Vagina (tissue), 2 donors: ENCODE measurements around the gene CCDC92. TPM values are rescaled to one million over a fixed set of nuclear protein-coding genes. Genes with fewer than 3 reads are reported as not detected.

Source experiments
- DNase-seq, 2 donors: peaks; one replicate each; pipeline ENCODE4 v3.0.0-alpha.2; 2017; ENCODE audit errors: extremely low spot score in 2 of 2
- H3K27ac ChIP-seq: fragments of 200-600 bp; sonication (generic); one replicate; pipeline ENCODE4 v1.5.1; 2019
- H3K27me3 ChIP-seq: fragments of 200-600 bp; sonication (generic); one replicate; pipeline ENCODE4 v1.5.1; 2019
- H3K36me3 ChIP-seq, 2 donors: fragments of 200-600 bp; sonication (generic); one replicate each; pipeline ENCODE4 v1.5.1; 2017 to 2019
- H3K4me1 ChIP-seq: fragments of 200-600 bp; sonication (generic); one replicate; pipeline ENCODE4 v1.5.1; 2019
- H3K4me3 ChIP-seq, 2 donors: fragments of 200-600 bp; sonication (generic); 1 replicate in 1 of 2; 2 replicates in 1 of 2; pipeline ENCODE4 v1.5.1; 2016 to 2019
- H3K9me3 ChIP-seq: fragments of 200-600 bp; sonication (generic); one replicate; pipeline ENCODE4 v1.5.1; 2019
- POLR2A ChIP-seq, 2 donors: fragments of 450-650 bp; IDR thresholded peaks; one replicate each; pipeline ENCODE4 v1.6.1; 2017; ENCODE audit warnings: antibody characterized with exemption in 2 of 2, mild to moderate bottlenecking in 2 of 2, moderate library complexity in 2 of 2
- POLR2AphosphoS5 ChIP-seq, 2 donors: sonication (generic); formaldehyde crosslinking; IDR thresholded peaks; one replicate each; pipeline ENCODE4 v1.9.0; 2017; ENCODE audit warnings: antibody characterized with exemption in 2 of 2, mild to moderate bottlenecking in 2 of 2, low read depth in 1 of 2; ENCODE audit not compliant: insufficient read depth in 1 of 2
- intact Hi-C: fragments of 100-400 bp; cut with DNase I; formaldehyde crosslinking; loops from one replicate; pipeline ENCODE4 v1.15.1; 2023
- total RNA-seq: library from RNA; depleted of rRNA; stranded (reverse); fragments of >200 nt; gene quantifications from one replicate; pipeline ENCODE4 v1.2.3, GENCODE V29; 2016
- TF ChIP-seq, protein P1 (sequence below), 3 experiments: fragments of 450-650 bp in 2 of 3; fragments of 200-600 bp in 1 of 3; sonication (generic) in 1 of 3; IDR thresholded peaks; one replicate each; pipeline ENCODE4 v1.5.1; 2017 to 2019; ENCODE audit warnings: antibody characterized with exemption in 3 of 3, mild to moderate bottlenecking in 2 of 3, moderate library complexity in 2 of 3

CCDC92 gene
- total RNA-seq, 1 donor from 2014 or later: 21.6 TPM

DNA sequence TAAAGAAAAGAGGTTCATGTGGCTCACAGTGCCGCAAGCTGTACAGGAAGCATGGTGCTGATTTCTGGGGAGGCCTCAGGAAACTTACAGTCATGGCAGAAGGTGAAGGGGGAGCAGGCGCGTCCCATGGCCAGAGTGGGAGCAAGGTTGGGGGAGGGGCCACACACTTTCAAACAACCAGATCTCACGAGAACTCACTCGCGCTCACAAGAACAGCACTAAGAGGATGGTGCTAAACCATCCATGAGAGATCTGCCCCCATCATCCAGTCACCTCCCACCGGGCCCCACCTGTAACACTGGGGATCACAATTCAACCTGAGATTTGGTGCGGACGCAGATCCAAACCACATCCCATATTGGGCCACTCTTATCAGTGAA lies 80.5 kb downstream of the CCDC92 start:
- intact Hi-C loops: no loop called here
- no peaks in the 10 kb centered on the region for H3K36me3 ChIP-seq
- H3K27ac ChIP-seq: no peak overlapping the region
- no peaks in the 10 kb centered on the region for H3K9me3 ChIP-seq
- no peaks in the 10 kb centered on the region for H3K4me1 ChIP-seq
- H3K27me3 ChIP-seq: no peaks in the 10 kb centered on the region
- TF ChIP-seq POLR2A (IDR thresholded peaks at IDR 0.05): no peak
- TF ChIP-seq, protein P1, sequence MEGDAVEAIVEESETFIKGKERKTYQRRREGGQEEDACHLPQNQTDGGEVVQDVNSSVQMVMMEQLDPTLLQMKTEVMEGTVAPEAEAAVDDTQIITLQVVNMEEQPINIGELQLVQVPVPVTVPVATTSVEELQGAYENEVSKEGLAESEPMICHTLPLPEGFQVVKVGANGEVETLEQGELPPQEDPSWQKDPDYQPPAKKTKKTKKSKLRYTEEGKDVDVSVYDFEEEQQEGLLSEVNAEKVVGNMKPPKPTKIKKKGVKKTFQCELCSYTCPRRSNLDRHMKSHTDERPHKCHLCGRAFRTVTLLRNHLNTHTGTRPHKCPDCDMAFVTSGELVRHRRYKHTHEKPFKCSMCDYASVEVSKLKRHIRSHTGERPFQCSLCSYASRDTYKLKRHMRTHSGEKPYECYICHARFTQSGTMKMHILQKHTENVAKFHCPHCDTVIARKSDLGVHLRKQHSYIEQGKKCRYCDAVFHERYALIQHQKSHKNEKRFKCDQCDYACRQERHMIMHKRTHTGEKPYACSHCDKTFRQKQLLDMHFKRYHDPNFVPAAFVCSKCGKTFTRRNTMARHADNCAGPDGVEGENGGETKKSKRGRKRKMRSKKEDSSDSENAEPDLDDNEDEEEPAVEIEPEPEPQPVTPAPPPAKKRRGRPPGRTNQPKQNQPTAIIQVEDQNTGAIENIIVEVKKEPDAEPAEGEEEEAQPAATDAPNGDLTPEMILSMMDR (IDR thresholded peaks at IDR 0.05): no peak
- DNase-seq: no peak
- no peak overlapping the region for H3K4me3 ChIP-seq

- Histone ChIP-seq H3K4me3 (no peak overlapping the region), H3K4me1 (no peaks in the 10 kb centered on the region), H3K36me3 (no peaks in the 10 kb centered on the region), H3K9me3 (no peaks in the 10 kb centered on the region), H3K27me3 (no peaks in the 10 kb centered on the region), H3K27ac (no peak overlapping the region)
- TF ChIP-seq, protein P1 (IDR thresholded peaks at IDR 0.05): no peak
- TF ChIP-seq POLR2A (IDR thresholded peaks at IDR 0.05) (no peak), POLR2AphosphoS5 (IDR thresholded peaks at IDR 0.05; ENCODE audit: insufficient read depth in 1 of 2, low read depth in 1 of 2) (no peak)
- no peak for DNase-seq
- intact Hi-C loops: no loop called here
These were observed 81.0 kb downstream of the CCDC92 start for GRCh38 chr12:123891516-123892179.

- no peak for TF ChIP-seq POLR2AphosphoS5 (IDR thresholded peaks at IDR 0.05; ENCODE audit: insufficient read depth in 1 of 2, low read depth in 1 of 2)
- TF ChIP-seq, protein P1 (IDR thresholded peaks at IDR 0.05): no peak
- no peak for TF ChIP-seq POLR2A (IDR thresholded peaks at IDR 0.05)
- no peaks in the 10 kb centered on the region for H3K27me3 ChIP-seq
These were observed 81.6 kb downstream of the CCDC92 start for GRCh38 chr12:123891011-123891410.

DNA sequence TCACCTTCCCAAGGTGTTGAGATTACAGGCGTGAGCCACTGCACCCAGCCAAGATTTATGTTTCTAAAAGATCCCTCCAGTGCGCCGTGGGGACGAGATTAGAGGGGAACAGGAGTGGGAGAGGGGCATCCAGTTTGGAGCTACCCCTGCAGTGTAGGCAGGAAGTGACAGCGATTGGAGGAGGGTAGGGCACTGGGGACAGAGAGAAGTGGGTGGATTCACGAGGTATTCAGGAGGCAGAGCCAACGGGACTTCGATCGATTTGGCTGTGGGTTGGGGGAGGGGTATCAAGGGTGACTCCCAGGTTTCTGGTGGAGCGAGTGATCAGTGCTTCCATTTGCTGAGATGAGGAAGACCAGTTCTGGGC lies 82.1 kb downstream of the CCDC92 start:
- Histone ChIP-seq H3K4me3 (no peak overlapping the region), H3K27ac (no peak overlapping the region), H3K9me3 (no peaks in the 10 kb centered on the region), H3K36me3 (no peaks in the 10 kb centered on the region), H3K27me3 (no peaks in the 10 kb centered on the region), H3K4me1 (no peaks in the 10 kb centered on the region)
- TF ChIP-seq, protein P1 (IDR thresholded peaks at IDR 0.05): no peak
- TF ChIP-seq POLR2AphosphoS5 (IDR thresholded peaks at IDR 0.05; ENCODE audit: insufficient read depth in 1 of 2, low read depth in 1 of 2) (no peak), POLR2A (IDR thresholded peaks at IDR 0.05) (no peak)
- intact Hi-C loops: no loop called here
- DNase-seq: no peak

More at GRCh38 chr12:123891011-123891410, 81.6 kb downstream of the CCDC92 start:
- Histone ChIP-seq H3K36me3 (no peaks in the 10 kb centered on the region), H3K4me3 (no peak overlapping the region), H3K4me1 (no peaks in the 10 kb centered on the region), H3K27ac (no peak overlapping the region), H3K9me3 (no peaks in the 10 kb centered on the region)
- DNase-seq: no peak
- intact Hi-C loops: no loop called here

- Histone ChIP-seq H3K4me1 (no peaks in the 10 kb centered on the region), H3K36me3 (no peaks in the 10 kb centered on the region), H3K9me3 (no peaks in the 10 kb centered on the region), H3K4me3 (no peak overlapping the region), H3K27me3 (no peaks in the 10 kb centered on the region), H3K27ac (no peak overlapping the region)
- no peak for TF ChIP-seq POLR2A (IDR thresholded peaks at IDR 0.05)
- DNase-seq: no peak
- intact Hi-C loops: no loop called here
These were observed 82.6 kb downstream of the CCDC92 start for GRCh38 chr12:123889848-123890535.
